ENCODE results near the gene NTM.

NTM gene

DNA sequence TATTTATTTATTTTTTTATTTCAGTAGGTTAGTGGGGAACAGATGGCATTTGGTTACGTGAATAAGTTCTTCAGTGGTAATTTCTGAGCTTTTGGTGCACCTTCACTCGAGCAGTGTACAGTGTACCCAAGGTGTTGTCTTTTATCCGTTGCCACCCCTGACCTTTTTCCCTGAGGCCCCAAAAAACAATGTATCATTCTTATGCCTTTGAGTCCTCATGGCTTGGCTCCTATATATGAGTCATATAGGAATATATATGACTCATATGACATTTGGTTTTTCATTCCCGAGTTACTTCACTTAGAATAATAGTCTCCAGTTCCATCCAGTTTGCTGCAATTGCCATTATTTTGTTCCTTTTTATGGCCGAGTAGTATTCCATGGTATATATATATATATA lies 763.9 kb downstream of the NTM start:
- DNase-seq: no peak

DNA sequence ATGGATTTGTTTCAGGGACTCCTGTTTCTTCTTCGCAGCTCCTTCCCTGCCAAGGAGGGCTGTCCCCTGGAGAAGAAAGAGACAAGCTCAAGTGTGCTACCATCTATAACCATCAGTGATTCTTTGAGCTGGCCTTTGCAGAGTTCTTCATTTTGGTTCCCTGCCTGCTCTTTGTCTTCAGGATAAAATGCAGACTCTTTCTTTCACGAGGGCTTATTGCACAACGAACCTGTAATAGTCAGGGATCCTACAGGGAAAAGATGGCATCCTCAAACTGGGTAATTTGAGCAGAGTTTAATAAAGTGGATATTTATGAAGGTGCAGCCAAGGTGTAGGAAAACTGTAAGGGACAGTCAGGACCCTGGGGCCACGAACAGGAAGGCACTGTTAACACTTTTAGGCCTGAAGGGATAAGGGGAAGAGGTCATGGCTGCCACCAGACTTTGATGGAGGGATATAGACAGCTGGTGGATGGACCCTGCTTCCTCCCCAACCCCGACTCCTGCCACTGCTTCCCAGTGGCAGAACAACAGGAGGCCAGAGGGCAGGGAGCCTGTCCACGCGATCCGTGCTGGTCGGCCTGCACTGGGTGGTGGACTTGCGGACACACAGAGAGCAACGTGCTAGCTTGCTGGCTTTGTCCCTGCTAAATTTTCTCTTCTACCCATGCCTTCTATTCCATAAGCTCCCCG lies 767.0 kb downstream of the NTM start:
- no peak for DNase-seq

DNA sequence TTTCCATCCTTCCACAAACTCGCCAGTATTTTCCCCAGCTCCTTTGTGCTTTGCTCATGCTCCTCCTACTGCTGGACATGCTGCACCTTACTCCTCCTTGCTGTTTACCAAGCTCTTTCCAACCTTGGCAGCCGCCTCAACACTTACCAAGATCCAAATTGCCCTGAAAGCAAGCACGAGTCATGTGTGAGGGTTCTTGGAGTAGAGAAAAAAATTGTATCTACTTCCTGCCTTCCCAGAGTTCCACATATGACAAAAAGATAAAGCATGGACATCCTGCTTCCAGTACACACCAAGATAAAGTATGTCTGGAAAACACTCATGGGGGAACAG lies 767.5 kb downstream of the NTM start:
- no peak for DNase-seq

DNA sequence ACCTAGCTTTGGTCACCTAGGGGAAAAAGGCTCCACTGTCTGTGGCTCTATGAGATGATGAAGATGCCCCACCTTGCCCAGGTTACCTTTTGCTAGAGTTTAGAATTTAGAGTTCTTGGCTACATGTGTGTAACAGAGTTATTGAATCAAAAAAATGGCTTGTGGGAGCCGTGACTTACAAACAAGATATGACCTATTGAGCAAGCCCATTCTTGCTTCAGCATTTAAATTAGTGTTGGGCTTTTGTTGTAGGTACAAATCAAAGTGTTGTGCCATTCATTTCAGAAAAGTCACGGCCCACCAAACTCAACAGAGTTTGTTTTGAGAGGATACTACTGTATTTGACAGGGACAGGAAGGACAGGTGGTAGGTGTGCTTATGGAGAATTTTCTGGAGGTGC lies 768.8 kb downstream of the NTM start:
- DNase-seq: no peak

DNA sequence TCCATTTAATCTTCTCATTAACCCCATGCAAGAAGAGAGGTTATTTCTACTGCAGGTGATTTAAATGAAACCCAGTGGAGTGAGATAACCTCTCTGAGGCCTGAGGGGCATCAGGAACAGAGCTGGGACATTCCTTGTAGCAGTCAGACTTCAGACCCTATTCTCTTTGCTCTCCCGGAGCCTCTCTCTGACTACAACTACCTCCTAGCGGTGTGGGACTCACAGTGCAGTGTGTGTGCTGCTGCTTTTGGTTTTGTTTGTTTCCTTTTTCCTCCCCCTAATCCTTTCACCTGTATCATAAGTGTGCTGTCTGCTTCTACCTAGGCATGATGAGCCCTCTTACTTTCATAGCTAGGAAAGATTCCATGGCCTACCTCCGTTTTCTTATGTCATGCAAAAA lies 769.6 kb downstream of the NTM start:
- DNase-seq: no peak

DNA sequence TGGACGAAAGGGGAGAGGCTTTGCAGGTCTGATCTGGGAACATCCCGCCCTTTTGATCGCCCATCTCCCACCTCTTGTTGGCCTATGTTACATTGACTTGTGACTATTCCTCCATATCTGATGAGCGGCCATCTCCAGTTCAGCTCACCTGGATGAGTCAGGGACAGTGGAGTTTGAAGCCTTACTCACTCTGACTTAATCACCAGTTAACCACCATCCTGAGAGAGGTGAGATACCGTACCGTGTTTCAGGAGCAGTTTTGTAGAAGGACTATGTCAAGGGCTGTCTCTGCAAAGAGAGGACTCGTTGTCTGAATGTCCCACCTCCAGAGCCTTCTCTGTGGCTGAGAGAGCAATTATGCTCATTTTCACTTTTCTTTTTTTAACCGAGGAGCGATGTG lies 771.7 kb downstream of the NTM start:
- no peak for DNase-seq

DNA sequence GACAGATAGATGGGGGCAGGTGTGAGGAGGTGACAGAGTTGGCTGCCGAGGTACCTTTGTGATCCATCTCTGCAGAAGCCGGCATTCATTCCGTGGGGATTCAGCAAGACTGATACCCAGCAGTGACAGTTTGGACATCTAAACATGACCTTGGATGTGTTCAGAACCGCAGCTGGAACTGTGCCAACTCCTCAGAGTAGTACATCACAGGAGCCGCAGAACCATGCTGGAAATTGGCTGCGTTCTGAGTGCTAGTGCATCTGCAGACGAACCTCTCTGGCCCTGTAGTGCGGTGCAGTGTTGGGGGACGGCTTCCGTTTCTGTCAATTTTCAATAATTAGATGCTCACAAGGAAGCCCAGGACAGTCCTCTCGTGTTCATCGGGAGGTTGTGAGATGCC lies 772.1 kb downstream of the NTM start:
- no peak for DNase-seq

DNA sequence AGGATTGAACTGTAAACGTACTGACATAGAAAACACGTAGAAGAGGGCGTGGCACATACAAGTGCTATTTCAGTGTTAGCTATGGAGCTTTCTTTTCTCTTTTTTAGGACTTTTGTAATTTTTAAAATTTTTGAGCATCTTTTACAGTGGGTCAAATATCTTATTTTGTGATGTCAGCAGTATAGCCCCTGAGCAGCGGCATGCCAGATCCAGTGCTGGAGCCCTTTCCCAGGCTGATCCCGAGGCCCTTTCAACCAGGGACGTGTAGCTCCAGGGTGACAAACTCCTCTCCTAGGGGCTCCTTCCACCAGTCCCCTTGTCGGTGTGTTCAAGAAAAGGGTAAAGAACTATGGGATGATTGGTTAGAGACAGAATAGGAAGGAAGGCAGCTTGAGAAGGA lies 777.0 kb downstream of the NTM start:
- DNase-seq: no peak

DNA sequence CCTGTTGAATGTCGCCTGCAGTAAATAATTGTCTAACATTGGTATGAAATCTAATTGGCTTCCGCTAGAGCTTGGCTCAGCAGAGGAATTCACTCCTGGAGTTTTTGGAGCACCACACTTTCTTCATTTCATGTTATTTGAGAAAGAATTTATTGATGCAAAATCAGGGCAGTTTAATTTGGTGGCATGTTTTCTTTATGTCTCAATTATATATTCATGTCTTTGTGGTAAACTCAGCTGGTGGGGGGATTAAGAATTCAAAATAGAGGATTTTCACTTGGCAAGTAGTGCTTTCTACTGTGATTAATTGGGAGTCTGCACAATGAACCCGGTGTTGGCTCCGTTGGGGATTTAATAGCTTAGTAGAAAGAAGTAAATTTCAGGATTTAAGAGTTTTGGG lies 784.4 kb downstream of the NTM start:
- no peak for DNase-seq

DNA sequence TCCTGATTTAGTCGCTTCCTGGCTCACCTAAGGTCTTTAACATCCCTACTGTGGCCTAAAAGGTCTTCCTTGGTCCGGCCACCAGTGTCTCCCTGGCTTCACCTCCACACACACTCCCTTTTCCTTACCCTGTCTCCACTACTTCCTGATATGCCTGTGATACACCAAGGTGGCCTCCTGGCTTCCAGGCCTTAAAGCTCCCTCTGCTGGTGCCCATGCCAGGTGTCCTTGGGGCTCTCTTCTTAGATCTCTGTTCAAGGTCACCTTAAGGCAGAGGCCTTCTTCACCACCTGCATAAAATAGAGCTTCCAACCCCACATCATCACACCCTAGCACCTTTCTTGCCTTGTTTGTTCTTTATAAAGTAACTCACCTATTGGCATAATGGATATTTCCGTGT lies 787.7 kb downstream of the NTM start:
- no peak for DNase-seq

DNA sequence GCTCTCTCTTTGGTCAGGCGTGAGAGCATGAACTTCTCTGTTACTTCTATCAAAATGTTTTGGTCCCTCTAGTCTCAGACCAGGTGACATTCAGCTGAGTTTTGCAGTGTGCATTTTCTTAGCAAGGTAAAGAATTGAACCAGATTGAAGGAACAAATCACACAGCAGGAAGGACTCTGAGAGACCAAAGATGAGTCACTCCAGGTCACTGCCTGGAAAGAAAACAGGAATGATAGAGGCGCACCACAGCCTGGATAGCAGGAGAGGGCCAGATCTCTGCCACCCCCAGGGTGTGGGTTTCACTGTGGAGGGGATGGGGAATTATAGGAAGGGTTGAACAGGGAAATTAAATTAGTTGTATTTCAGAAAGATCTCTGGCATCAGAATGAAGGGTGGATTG lies 788.3 kb downstream of the NTM start:
- no peak for DNase-seq

DNA sequence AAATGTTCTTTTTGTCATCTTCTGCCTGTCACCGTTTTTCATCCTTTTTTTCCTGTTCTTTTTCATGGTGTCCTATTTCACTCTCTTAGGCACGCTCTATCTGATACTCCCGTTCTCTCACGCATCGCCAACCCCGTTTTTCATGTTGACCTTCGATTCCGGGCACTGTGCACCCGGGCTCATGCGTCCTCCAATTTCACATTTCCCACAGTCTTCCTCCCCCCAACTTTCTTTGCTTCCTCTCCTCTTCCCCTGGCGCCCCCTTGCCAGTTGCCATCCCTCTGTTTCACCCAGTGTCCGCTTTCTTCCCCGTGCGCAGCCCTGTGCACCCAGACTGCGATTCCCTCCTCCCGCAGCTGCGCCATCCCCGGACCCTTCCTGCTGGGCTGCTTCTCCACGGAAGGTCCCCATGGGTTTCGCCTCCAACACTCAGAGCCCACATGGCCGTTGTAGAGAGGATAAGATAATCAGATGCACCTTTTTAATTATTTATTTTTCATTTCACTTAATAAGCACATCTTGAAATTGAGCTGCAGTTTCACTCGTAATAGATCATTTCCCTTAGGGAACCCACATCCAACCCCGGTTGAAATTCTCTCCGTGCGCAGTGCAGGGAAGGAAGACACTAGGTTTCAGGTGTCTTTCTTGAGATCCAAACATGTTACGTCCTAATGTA lies 791.1 kb downstream of the NTM start:
- DNase-seq: no peak

DNA sequence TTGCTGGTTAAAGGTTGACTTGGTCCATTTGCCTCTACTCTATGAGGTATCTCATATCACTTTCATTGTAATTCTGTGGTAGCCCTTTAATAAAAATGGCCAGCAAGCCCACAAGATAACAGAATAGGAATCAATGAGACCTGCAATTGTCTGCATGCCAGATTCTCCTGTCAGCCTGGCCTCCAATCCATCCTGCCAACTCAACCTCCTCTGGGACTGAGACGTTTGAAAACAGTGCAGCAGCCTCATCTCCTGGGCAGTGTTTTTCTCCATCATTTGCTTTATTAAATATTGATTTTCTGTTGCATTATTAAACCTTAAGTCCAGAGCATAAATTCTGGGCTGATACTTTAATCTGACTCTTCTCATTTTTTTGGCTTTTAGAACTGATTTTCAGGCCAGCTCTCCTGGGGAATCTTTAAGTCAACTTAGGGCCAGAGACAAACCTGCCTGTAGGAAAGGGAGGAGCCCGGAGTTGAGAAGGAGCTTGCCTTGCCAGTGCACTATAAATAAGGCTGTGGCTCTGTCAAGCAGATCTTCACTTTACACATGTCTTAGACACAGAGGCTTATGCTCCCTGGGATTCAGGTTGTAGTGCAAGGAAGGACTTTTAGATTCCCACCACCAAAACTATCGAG lies 798.0 kb downstream of the NTM start:
- no peak for DNase-seq

DNA sequence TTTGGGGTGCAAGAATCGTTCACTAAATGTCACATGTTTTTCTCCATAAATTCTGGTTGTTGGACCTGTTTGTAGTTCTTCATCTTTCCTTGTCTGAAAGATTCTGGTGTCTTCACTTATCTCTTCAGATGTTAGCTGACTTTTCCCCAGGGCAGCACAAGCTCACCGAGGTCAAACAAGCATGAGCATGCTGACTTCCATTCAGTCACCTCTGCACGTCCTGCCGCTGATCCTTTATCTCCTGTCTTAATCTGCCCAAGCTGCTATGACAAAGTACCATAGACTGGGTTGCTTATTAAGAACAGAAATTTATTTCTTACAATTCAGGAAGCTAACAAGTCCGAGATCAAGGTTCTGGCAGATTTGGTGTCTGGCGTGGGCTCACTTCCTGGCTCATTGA lies 800.6 kb downstream of the NTM start:
- no peak for DNase-seq

DNA sequence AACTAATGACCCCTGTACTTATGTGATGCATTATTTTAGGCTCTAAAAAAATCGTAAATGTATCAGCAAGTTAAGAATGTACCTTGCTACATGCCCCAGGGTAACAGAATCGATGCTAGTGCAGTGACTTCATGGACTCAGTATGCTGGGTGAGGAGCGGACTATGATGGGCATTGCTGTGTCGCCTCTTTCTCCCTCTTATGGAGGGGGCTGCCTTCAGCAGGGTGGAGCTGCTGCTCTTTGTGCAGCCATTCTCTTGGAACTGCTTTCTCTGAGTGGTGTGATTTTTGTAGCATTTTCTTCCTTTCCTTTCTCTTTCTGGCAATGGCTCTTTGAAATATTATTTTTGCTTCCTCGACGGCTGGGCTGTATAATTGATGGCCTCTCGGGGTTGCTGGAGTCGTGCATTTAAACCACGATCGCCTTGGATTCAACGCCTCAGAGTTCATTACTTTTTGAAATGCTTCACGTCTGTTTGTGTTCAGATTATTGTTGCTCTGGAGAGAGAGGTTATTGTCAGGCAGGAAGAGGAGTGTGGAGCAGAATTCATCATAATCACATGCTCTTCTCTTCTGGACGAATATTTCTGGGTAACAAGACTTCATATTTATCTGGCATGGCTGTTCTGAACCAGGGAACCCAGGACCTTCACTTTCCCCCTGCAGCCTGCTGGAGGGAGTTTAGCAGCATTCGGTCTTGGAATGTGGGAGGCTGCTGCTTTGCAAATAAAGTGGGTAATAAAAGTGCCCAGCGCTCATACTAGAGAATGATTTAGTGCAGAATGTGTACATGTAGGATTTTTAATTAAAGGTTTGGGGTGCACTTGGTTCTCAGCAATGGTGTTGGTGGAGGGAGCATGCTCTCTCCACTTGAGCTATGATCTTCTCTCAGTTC lies 804.2 kb downstream of the NTM start:
- DNase-seq: no peak

DNA sequence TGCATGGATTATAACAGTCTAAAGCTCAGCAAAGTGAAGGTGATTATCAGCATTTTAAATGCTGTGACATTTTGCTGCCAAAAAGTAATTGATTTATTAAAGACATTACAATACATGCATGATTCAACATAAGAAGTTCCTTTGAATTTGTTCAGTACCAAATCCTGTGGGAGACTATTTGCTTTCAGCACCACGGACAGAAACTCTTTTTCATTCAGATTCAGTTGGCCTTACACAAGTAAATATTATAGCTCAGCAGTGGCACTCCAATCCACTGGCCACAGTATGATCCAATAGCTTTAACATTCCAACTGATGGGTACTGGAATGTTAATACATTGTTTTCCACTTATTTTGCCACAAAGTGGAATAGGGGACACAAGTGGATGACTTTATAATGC lies 806.7 kb downstream of the NTM start:
- DNase-seq: peak; percentile 6

DNA sequence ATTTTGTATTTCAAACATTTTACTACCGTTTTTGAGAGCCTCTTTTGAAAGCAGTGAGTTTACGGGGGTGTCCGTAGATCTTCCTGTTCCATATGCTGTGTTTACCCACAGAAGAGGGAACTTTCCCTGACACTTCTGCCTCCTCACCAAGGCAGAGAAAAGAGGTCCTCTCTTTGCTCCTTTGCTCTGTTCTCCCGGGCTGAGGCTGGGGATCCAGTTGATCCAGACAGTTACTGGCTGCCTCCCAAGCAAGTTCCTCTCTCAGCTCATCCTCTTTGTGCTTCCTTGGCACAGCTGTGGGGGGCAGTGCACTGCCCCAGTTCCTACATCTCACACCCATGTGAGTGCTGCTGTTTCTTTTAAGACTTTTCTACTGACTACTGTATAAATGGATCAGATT lies 813.7 kb downstream of the NTM start:
- DNase-seq: no peak

DNA sequence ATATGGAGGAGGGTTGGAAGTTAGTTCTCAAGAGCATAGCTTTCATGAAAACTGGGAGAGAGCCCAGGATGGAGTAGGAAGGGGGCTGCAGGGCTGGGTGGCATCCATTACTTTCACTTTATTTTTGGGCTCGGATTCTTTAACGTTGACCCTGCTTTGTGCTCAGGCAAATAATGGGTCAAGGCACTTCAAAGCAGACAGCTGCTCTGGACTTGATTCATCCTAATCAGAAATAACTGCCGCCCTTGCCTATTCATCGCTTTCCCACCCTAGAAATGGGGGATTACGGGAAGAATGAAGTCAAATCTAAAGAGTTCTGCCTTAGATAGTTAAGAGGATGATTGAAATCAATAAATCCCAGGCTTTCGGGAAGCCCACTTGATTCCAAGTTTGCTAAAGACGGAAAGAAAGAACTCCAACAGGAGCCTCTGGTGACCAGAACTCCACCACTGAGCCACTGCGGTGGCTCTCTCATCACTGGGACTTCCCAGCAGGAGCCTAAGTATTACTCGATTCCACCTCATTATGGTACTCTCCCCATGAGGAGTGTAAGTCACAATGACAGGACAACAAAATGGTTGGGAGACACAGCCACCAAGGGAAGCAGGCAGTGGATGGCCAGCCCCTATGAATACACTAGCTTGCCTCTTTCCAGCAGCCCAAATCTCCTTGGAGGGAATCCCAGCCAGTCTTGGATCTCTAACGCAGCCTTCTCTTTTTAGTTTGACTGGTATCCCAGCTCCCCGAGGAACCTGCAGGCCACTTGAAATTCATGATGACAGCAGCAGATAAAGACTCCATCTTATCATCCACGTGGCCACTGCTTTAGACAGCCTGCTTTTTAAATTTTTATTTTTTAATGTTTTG lies 815.5 kb downstream of the NTM start:
- DNase-seq: no peak

DNA sequence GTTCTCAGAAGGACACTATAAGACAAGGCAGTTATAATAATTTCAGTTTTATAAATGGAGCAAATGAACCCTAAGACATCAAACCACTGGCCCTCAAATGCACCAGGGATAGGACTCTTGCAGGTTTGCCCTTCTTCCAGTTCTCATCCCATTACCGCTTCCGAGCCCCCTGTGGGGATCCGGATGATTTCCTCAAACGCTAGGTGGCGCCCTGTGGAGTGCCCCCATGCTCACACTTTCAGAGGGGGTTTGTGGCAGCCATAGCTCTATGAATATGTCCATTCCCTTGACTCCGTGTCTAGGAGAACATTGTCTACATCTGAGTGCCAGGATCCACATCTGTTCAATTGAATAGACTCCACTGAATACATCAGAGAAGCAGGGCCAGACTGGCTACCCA lies 816.3 kb downstream of the NTM start:
- no peak for DNase-seq

DNA sequence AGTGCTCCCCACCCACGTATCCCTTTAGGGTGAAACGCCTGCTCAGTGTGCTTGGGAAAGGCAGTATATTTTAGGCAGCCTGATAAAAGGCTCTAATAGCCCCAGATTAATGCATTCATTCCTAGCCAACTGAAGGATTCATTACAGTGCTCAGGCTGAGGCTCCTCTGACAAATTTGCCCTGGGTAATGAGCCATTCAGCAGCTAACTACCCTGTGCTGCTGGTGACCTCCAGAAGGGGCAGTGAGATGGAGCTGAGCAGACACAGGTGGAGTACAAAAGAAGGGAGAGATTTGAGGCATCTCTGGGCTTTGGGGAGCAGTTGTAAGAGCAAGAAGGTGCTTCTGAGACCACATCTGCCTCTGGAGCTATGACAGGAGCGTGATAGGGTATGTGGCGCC lies 817.0 kb downstream of the NTM start:
- no peak for DNase-seq

DNA sequence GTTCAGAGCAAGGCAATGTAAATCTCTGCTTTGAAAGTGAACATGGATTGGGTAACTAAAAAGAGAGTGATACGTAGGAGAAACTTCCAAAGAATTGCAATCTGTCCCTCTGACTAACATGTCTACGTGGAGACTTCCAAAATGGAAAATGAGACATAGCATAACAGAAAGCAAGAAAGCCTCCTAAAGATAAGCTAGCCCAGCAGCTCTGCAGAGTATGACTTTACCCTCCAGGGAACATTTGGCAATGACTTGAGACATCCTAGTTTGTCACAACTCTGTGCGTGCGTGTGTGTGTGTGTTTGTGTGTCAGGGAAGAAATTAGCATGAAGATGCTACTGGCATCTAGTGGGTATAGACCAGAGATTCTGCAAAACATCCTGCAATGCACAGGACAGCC lies 817.4 kb downstream of the NTM start:
- DNase-seq: no peak

DNA sequence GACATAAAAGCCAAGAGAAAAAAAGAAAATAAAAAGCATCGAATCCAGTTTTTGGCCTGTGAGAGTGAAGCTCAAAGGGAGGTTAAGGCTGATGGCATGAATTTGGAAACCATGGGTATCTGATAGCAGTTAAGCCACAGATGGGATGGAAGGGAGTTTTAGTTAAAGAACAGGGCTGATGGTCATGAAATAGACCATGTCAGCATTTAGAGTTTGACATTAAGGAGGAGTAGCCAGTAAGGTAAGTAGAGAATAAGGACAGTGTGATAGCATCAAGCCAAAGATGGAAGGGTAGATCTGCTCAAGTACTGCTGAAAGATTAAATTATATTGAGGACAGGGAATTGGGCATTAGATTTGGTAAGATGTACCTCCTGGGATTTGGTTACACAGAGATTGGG lies 826.5 kb downstream of the NTM start:
- no peak for DNase-seq
